COLO668 (cell line): ENCODE results near the gene RBM4B.

Source experiments
- DNase-seq: peaks from one replicate; lab custom pipeline; 2025; ENCODE audit not compliant: unreplicated experiment; lab: John Stamatoyannopoulos, UW

RBM4B gene

GRCh38 chr11:66616379-66617154 lies 61.1 kb downstream of the RBM4B start, which contains the start of gene RBM14:
TSS of gene RBM14 (plus strand) at chr11:66616630. CDS start at chr11:66616721, 91 bp downstream.
- DNase-seq: peak; percentile 99
